ENCODE data around the gene CMTM4.

- TF ChIP-seq REST (IDR thresholded peaks at IDR 0.05; ENCODE audit: unreplicated experiment): no peak
- TF ChIP-seq CTCF (conservative IDR thresholded peaks at IDR 0.05; ENCODE audit: low read depth in 2 of 2): no peak
- no peak for TF ChIP-seq CREB1 (CRISPR knock-in tag; IDR thresholded peaks at IDR 0.05; ENCODE audit: low read depth)
- no peak for TF ChIP-seq POLR2AphosphoS5 (IDR thresholded peaks at IDR 0.05; ENCODE audit: low read depth)
- TF ChIP-seq EZH2 (IDR thresholded peaks at IDR 0.05; ENCODE audit: low read depth, unreplicated experiment): no peak
Observed at GRCh38 chr16:66652661-66653360, 43.7 kb downstream of the CMTM4 start.

Data from GM23338 (cell line).